SK-N-SH (cell line): ENCODE results near the gene FBXO42. TPM values are rescaled to one million over a fixed set of nuclear protein-coding genes. Genes with fewer than 3 reads are reported as not detected.

Source experiments
- CTCF ChIA-PET: fragments of 300-600, 350-600 bp; formaldehyde crosslinking; extraction: SDS; loops from one replicate; lab custom pipeline; 2021; lab: Yijun Ruan, JAX
- POLR2A ChIA-PET: fragments of 350-600 bp; sonication (Branson Sonifier 250); formaldehyde crosslinking; extraction: SDS; loops from one replicate; lab custom pipeline; 2020; ENCODE audit warnings: antibody characterized with exemption, inconsistent platforms; lab: Yijun Ruan, JAX
- DNase-seq: peaks from one replicate; pipeline ENCODE4 v3.0.0; 2012
- H2AFZ ChIP-seq: fragments of 200-600 bp; sonication (generic); 2 replicates; pipeline ENCODE4 v1.8.1; 2016; ENCODE audit warnings: antibody characterized with exemption, mild to moderate bottlenecking, low read depth
- H3F3A ChIP-seq: fragments of 200-600 bp; sonication (generic); replicated peaks from 2 replicates; pipeline ENCODE3; 2016; ENCODE audit warnings: antibody characterized with exemption, mild to moderate bottlenecking; ENCODE audit not compliant: insufficient read depth
- H3K27ac ChIP-seq, 2 experiments: fragments of 200-500 bp in 1 of 2; fragments of 200-600 bp in 1 of 2; sonication (Bioruptor generic) in 1 of 2; sonication (generic), shearing (Covaris generic) in 1 of 2; 2 replicates each; pipeline versions ENCODE4 v1.5.1 to v1.6.1; 2014 to 2016; ENCODE audit warnings: low read depth in 2 of 2, inconsistent platforms in 1 of 2, low read length in 1 of 2, mild to moderate bottlenecking in 1 of 2, mixed read lengths in 1 of 2
- H3K27me3 ChIP-seq: fragments of 200-600 bp; sonication (generic), shearing (Covaris generic); 2 replicates; pipeline ENCODE4 v1.6.1; 2016; ENCODE audit warnings: mixed run types; ENCODE audit not compliant: insufficient read depth
- H3K36me3 ChIP-seq, 2 experiments: fragments of 200-500 bp in 1 of 2; fragments of 200-600 bp in 1 of 2; sonication (Bioruptor generic) in 1 of 2; sonication (generic) in 1 of 2; replicated peaks in 1 of 2; 2 replicates each; pipeline versions ENCODE3 to v1.5.1; 2014 to 2016; ENCODE audit warnings: low read length in 1 of 2, mild to moderate bottlenecking in 1 of 2; ENCODE audit not compliant: insufficient read depth in 2 of 2, control insufficient read depth in 1 of 2
- H3K4me1 ChIP-seq, 2 experiments: fragments of 200-500 bp in 1 of 2; fragments of 200-600 bp in 1 of 2; sonication (Bioruptor generic) in 1 of 2; sonication (generic), shearing (Covaris generic) in 1 of 2; 2 replicates each; pipeline versions ENCODE4 v1.5.1 to v1.6.1; 2014 to 2016; ENCODE audit warnings: low read depth in 1 of 2, low read length in 1 of 2, mixed run types in 1 of 2; ENCODE audit not compliant: insufficient read depth in 2 of 2, control insufficient read depth in 1 of 2
- H3K4me2 ChIP-seq: fragments of 200-600 bp; sonication (generic), shearing (Covaris generic); 2 replicates; pipeline ENCODE4 v1.6.1; 2017; ENCODE audit warnings: mixed run types
- H3K4me3 ChIP-seq, 2 experiments: fragments of 200-500 bp in 1 of 2; fragments of 200-600 bp in 1 of 2; sonication (Bioruptor generic) in 1 of 2; sonication (generic), shearing (Covaris generic) in 1 of 2; 2 replicates each; pipeline versions ENCODE4 v1.5.1 to v1.8.1; 2014 to 2016; ENCODE audit warnings: low read depth in 2 of 2, inconsistent platforms in 1 of 2, low read length in 1 of 2, mild to moderate bottlenecking in 1 of 2, mixed read lengths in 1 of 2, moderate library complexity in 1 of 2
- H3K79me2 ChIP-seq: fragments of 200-600 bp; sonication (generic); 2 replicates; pipeline ENCODE4 v1.8.1; 2017; ENCODE audit warnings: mild to moderate bottlenecking; ENCODE audit not compliant: insufficient read depth
- H3K9ac ChIP-seq: fragments of 200-600 bp; sonication (generic); 2 replicates; pipeline ENCODE4 v1.6.1; 2017; ENCODE audit warnings: mixed run types
- H3K9me2 ChIP-seq: fragments of 200-600 bp; sonication (generic); 2 replicates; pipeline ENCODE4 v1.6.1; 2017; ENCODE audit warnings: mixed run types
- H3K9me3 ChIP-seq: fragments of 200-600 bp; sonication (generic); 2 replicates; pipeline ENCODE4 v1.6.1; 2017; ENCODE audit warnings: mixed run types, mild to moderate bottlenecking, moderate library complexity
- H4K20me1 ChIP-seq: fragments of 200-600 bp; sonication (generic); 2 replicates; pipeline ENCODE4 v1.6.1; 2017; ENCODE audit warnings: mild to moderate bottlenecking, mixed run types; ENCODE audit not compliant: insufficient read depth
- CTCF ChIP-seq: fragments of 200-600 bp; sonication (generic); IDR thresholded peaks from 2 replicates; pipeline ENCODE4 v1.6.1; 2017; ENCODE audit warnings: antibody characterized with exemption, mild to moderate bottlenecking, moderate library complexity
- ELF1 ChIP-seq: IDR thresholded peaks from 2 replicates; pipeline ENCODE4 v1.4.0; 2012
- EP300 ChIP-seq, 2 experiments: IDR thresholded peaks; 2 replicates each; pipeline versions ENCODE4 v1.4.0 to v1.6.1; 2012; ENCODE audit warnings: borderline replicate concordance in 1 of 2, low read depth in 1 of 2, low read length in 1 of 2
- EZH2phosphoT487 ChIP-seq: fragments of 200-600 bp; sonication (generic); IDR thresholded peaks from 2 replicates; pipeline ENCODE4 v1.6.1; 2017; ENCODE audit warnings: low read depth, mixed run types, mild to moderate bottlenecking, antibody characterized with exemption, moderate library complexity, borderline replicate concordance
- FOXJ3 ChIP-seq: sonication (generic); formaldehyde crosslinking; IDR thresholded peaks from 2 replicates; pipeline ENCODE4 v1.5.1; 2020; ENCODE audit warnings: mild to moderate bottlenecking, missing genetic modification reagents
- FOXM1 ChIP-seq: IDR thresholded peaks from 2 replicates; pipeline ENCODE4 v1.4.0; 2012; ENCODE audit warnings: low read depth, mild to moderate bottlenecking
- GABPA ChIP-seq: IDR thresholded peaks from 2 replicates; pipeline ENCODE4 v1.4.0; 2012; ENCODE audit warnings: low read depth, mild to moderate bottlenecking
- GATA2 ChIP-seq: sonication (generic); formaldehyde crosslinking; IDR thresholded peaks from 2 replicates; pipeline ENCODE4 v1.5.0; 2020; ENCODE audit warnings: mild to moderate bottlenecking, missing genetic modification reagents
- IRF3 ChIP-seq: fragments of 150-350 bp; IDR thresholded peaks from 2 replicates; pipeline ENCODE4 v1.6.1; 2016; ENCODE audit warnings: mild to moderate bottlenecking, low read depth, low read length
- MXI1 ChIP-seq: IDR thresholded peaks from 2 replicates; pipeline ENCODE4 v1.6.1; 2012; ENCODE audit warnings: mild to moderate bottlenecking, low read depth, low read length, improper control_type of control experiment
- NFIC ChIP-seq: IDR thresholded peaks from 2 replicates; pipeline ENCODE4 v1.4.0; 2012; ENCODE audit warnings: borderline replicate concordance
- NRF1 ChIP-seq: IDR thresholded peaks from 2 replicates; pipeline ENCODE4 v1.6.1; 2012; ENCODE audit warnings: low read depth, mild to moderate bottlenecking, low read length
- PBX3 ChIP-seq: IDR thresholded peaks from 2 replicates; pipeline ENCODE4; 2012
- RAD21 ChIP-seq: IDR thresholded peaks from 2 replicates; pipeline ENCODE4 v1.6.1; 2012; ENCODE audit warnings: mild to moderate bottlenecking, low read length
- RCOR1 ChIP-seq: fragments of 150-350 bp; IDR thresholded peaks from 2 replicates; pipeline ENCODE4 v1.6.1; 2017; ENCODE audit warnings: antibody characterized with exemption, low read length
- RFX5 ChIP-seq: IDR thresholded peaks from 2 replicates; pipeline ENCODE4 v1.6.1; 2012; ENCODE audit warnings: mild to moderate bottlenecking, improper control_type of control experiment, low read length
- SIN3A ChIP-seq: IDR thresholded peaks from 2 replicates; pipeline ENCODE4 v1.6.1; 2012; ENCODE audit warnings: low read depth, mild to moderate bottlenecking, low read length, moderate library complexity, borderline replicate concordance
- SMC3 ChIP-seq: IDR thresholded peaks from 2 replicates; pipeline ENCODE4 v1.6.1; 2012; ENCODE audit warnings: low read depth, low read length, improper control_type of control experiment
- TAF1 ChIP-seq: IDR thresholded peaks from 2 replicates; pipeline ENCODE4 v1.6.1; 2012; ENCODE audit warnings: low read depth, mild to moderate bottlenecking, low read length, moderate library complexity, borderline replicate concordance
- USF2 ChIP-seq: fragments of 150-350 bp; IDR thresholded peaks from 2 replicates; pipeline ENCODE4 v1.6.1; 2017; ENCODE audit warnings: antibody characterized with exemption, low read length, low read depth, borderline replicate concordance
- YY1 ChIP-seq: IDR thresholded peaks from 2 replicates; pipeline ENCODE4 v1.4.0; 2012; ENCODE audit warnings: low read depth, mild to moderate bottlenecking
- ZBTB33 ChIP-seq: IDR thresholded peaks from 2 replicates; pipeline ENCODE4 v1.4.0; 2012; ENCODE audit warnings: low read depth, borderline replicate concordance
- WGBS: methylation state at CpG from one replicate; pipeline ENCODE4 v1.1.6; 2017; ENCODE audit warnings: low lambda C conversion rate; 5-methylcytosine and 5-hydroxymethylcytosine counted together
- polyA plus RNA-seq, 3 experiments: library from polyadenylated mRNA; depleted of rRNA; stranded (reverse); fragments of >200 nt; gene quantifications; 2 replicates each; pipeline ENCODE4 v1.2.3, GENCODE V29; 2012

The FBXO42 gene
- polyA plus RNA-seq, 1 of the 3 experiments (the other 2 are of a cell fraction): 8.6 TPM

GRCh38 chr1:16211824-16212223 is 140.5 kb downstream of the FBXO42 start:
- Histone ChIP-seq H3K79me2 (no peaks in the 10 kb centered on the region), H3F3A (peaks cover 15% of the 10 kb centered on the region), H3K9me3 (no peaks in the 10 kb centered on the region), H3K36me3 (no peaks in the 10 kb centered on the region), H4K20me1 (no peaks in the 10 kb centered on the region), H3K27me3 (no peaks in the 10 kb centered on the region), H3K9me2 (no peaks in the 10 kb centered on the region), H3K9ac (no peak overlapping the region), H3K27ac (no peak overlapping the region), H2AFZ (no peak overlapping the region), H3K4me3 (no peak overlapping the region), H3K4me1 (peaks cover 0 to 26% of the 10 kb centered on the region in 2 experiments; a peak in 2 of 4 replicates), H3K4me2 (no peak overlapping the region)
- WGBS: 81% methylated on average over 3 of the region's 6 CpGs
- ChIA-PET POLR2A (no interaction called here), CTCF (interaction anchor here (0.6 to 1.9 kb wide), 2 partner anchors 33 to 133 kb away, joined by 3 to 7 read pairs; no protein-coding TSS in a partner anchor)
- DNase-seq: no peak
- TF ChIP-seq SMC3 (no peak), TAF1 (no peak), ELF1 (no peak), EP300 (IDR thresholded peaks at IDR 0.05; ENCODE audit: borderline replicate concordance in 1 of 2, low read depth in 1 of 2, low read length in 1 of 2) (no peak), YY1 (no peak), PBX3 (no peak), EZH2phosphoT487 (no peak), CTCF (no peak), USF2 (no peak), FOXM1 (no peak), RCOR1 (no peak), RFX5 (no peak)

- CTCF ChIA-PET: no interaction called here
- Histone ChIP-seq H3K36me3 (no peaks in the 10 kb centered on the region), H3F3A (peaks cover 15% of the 10 kb centered on the region), H3K4me2 (no peak overlapping the region), H3K9me2 (no peaks in the 10 kb centered on the region), H3K27ac (no peak overlapping the region), H3K79me2 (no peaks in the 10 kb centered on the region), H3K9me3 (no peaks in the 10 kb centered on the region), H4K20me1 (no peaks in the 10 kb centered on the region), H3K27me3 (no peaks in the 10 kb centered on the region), H3K9ac (no peak overlapping the region), H3K4me3 (no peak overlapping the region), H3K4me1 (peaks cover 0 to 24% of the 10 kb centered on the region in 2 experiments; a peak in 1 of 4 replicates), H2AFZ (no peak overlapping the region)
- no peak for DNase-seq
- WGBS: 89% methylated on average over 3 of the region's 4 CpGs
- POLR2A ChIA-PET: no interaction called here
- no peak for TF ChIP-seq MXI1
- no peak for TF ChIP-seq SIN3A
- no peak for TF ChIP-seq ZBTB33
- no peak for TF ChIP-seq FOXJ3
- TF ChIP-seq RAD21: no peak
- TF ChIP-seq RCOR1: no peak
- TF ChIP-seq GABPA: no peak
- no peak for TF ChIP-seq EZH2phosphoT487
- TF ChIP-seq NRF1: no peak
- TF ChIP-seq RFX5: no peak
- TF ChIP-seq IRF3: no peak
- TF ChIP-seq FOXM1: no peak
- TF ChIP-seq NFIC: no peak
- TF ChIP-seq GATA2 (CRISPR knock-in tag): no peak
Observed at GRCh38 chr1:16210581-16210980, 141.7 kb downstream of the FBXO42 start.
